HG02642 (cell line): ENCODE measurements around the gene DMD.
A peak's percentile ranks its signal among the peaks of the same experiment; 100 is the strongest.

Source experiments
- ATAC-seq: cut with Tn5 transposase; IDR thresholded peaks from one replicate; pipeline ENCODE4 v1.9.1; 2021; ENCODE audit warnings: mild to moderate bottlenecking; ENCODE audit not compliant: unreplicated experiment, poor library complexity

DMD gene

DNA sequence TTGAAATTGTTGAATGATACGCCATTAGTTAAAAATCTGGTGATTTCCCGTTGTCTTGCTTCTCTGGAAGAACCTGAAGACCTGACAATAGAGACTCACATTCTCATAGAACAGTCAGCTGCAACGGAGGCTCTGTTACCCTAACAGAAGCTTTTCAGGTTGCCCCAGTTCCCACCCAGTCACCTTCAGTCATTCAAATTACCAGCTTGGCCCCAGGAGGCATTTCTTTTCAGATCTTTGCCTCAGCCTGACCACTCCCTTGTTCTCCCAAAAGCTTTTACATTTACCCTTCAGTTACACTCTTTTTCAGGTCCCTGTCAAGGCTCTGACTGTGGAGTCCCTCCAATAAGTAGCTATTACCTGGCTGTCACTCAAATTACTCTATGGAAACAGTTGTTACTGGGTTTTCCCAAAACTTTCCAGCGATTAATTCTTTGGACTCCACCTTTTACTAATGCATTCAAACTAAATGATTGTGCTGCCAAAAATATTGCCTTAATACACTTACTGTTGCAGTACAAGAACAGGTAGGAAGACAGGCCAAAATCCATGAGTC lies 1977.3 kb downstream of the DMD start:
- ATAC-seq: no peak

DNA sequence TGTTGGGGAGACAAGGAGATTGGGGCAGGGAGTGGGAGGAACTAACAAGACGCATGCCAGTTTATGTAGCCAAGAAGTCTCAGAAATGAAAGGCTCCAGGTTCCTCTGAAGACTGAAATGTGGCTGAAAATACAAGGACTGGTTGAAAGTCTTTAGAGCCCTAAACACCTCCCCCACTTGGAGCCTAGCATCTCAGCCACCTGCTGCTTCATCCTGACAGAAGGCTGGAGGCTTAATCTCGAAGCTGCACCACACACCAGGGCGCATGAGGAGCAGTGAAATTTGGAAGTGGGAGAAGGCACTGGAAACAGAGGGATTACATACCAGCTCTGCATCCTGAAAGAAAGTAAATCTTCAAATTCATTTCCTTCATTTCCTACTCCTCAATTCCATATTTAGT lies 1978.8 kb downstream of the DMD start:
- ATAC-seq: no peak

DNA sequence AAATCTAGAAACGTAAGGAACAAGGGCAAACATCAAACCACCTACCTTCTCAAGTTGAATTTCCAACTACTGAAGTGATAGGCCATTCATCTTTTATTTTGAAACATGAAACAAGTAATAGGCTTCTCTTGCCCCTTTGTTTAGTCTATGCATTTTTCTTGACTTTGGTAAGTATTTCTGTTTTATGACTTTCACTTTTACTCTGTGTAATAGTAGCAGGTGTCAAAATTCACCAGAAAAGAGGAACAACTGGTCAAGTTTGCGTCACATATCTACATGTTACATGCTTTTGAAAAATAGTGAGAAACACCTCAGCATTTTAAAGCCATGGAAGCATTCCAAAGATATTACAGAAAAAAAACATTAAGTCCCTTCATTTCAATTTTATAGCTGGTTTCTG lies 1982.4 kb downstream of the DMD start:
- ATAC-seq: peak; percentile 96

DNA sequence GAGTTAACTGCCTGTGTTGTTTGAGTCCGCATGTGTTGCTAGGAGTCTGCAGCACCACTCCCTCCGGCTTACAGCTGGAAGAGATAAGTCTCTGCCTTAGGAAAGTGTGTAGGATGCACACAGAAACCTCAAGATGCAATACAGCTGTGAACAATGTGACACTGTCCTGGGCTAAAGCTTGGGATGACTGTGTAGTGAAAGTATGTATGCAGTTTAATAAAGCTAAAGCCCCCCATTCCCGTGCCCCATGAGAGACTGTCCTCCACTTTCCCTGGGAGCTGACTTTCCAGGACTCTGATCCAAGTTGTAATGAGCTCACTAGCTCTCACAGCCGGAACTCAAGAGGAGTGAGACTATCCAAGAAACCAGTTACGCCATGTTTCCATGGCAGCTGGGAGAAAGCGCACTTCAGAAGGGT lies 1982.9 kb downstream of the DMD start:
- ATAC-seq: peak; percentile 12

DNA sequence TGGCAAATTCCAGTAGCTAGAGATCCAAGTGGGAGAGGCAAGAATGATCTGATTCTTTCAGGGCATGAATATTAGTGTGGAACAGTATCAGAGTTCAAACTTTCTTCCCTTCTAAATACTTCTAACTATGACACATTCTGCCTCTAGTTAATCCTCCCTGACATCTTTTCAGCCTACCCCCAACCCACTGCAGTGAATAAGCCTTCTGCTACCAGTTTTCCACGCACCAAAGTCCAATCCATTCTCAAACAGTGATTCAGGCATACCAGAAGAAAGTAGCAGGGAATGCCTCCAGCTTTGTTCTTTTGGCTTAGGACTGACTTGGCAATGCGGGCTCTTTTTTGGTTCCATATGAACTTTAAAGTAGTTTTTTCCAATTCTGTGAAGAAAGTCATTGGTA lies 1984.1 kb downstream of the DMD start:
- no peak for ATAC-seq

DNA sequence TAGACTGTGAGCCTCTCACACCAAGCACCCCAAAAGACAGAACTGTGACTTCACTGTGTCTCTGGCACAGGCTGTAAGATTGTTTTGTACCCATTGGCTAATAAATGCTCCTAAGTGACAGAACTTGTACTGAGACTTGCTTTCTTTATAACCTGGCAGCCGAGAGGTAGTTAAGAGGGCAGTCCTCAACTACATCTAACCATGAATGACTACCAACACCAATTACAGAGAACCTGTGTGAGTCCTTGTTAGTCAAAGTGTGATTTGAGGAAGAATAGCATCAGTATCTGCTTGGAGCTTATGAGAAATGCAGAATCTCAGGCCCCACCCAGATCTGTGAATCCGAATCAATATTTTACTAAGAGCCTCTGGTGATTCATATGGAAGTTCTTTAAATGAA lies 1985.5 kb downstream of the DMD start:
- ATAC-seq: no peak

DNA sequence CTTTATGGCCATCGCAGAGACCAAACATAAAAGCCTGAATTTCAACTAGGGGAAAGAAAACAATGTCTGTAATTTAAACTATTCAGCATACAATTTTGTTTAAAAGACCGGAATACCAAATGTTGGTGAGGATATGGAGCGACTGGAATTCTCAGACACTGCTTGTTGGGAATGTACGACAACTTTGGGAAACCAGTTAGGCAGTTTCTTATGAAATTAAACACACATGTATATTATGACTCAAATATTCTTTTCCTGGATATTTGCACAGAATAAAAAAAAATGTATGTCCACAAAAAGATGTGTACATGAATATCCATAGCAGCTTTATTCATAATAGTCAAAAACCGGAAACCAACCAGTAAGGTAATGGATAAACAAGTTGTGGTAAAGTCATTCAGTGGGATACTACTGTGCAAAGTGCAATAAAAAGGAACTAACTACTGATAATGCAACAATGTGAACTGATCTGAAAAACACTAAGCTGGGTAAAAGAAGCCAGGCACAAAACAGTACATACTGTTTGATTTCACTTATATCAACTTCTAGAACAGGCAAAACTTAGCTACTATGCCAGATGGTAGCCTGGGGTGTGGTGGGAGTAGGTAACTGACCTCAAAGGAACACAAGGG lies 1986.9 kb downstream of the DMD start:
- no peak for ATAC-seq

DNA sequence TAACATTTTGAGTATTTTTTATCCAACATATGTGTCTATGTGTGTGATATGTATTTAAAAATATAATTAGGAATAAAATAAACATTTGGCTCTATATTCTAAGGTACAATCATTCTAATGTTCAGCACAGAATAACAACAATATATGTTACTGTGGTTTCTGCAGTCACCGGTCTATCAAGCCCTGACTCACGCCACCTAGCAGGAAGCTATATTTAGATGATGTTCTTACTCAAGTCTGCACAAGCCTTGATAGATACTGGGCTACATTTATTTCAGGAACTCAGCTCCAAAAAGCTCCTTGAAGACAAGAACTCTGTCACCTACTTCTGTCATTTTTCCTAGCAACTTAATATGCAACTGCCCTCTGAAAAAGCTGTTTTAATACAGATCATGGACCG lies 1987.5 kb downstream of the DMD start:
- ATAC-seq: peak; percentile 86

DNA sequence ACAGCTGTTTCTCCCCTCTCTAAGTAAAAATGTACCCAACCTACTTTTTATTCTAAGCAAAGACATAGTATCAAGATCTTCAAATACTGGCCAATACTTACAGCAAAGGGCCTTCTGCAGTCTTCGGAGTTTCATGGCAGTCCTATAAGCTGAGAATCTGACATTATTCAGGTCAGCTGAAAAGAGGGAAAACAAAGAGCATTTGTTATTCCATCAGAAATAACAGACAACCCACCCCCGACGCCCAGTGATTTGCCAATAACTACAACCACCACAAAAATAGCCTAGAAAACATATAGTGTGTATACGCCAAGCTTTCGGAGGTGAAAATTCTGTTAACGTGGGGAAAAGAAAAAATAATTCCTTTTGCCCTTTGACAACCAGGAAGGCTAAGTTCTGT lies 1988.4 kb downstream of the DMD start:
- no peak for ATAC-seq

DNA sequence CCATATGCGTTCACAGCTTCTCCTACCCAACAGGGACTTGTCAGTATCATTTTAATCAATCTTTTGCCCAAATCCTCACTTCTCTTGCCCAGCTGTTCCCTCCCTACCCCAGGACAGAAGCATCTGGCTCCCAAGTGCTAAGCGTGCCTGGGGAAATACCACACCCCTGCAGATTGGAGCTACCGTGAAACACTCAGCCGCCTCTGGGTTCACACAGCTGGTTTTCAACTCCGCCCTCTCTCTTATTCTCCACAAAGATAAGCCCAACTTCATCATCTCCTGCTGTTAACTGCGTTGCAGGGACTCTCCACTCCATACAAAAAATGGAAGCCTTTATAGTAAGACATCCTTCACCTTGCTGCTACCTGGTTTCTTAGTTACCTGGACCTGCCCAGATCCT lies 1992.2 kb downstream of the DMD start:
- ATAC-seq: no peak

DNA sequence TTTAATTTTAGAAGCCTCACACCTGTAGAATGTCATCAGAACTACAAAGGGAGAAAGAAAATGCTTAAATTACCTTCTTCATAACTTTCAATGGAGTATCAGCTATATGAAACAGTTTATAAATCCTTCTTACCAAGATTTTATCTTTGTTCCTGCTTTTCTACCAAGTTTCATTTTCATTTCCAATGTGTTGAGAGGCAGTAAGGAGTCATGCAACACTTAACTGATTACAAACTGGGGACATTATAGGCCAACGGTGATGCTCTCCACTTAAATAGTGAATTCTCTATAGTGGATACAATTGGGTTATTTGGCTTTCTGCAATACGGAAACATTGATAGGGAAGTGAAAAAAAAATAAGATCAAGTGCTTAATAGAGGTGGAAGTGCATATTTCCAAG lies 1994.3 kb downstream of the DMD start:
- ATAC-seq: no peak

DNA sequence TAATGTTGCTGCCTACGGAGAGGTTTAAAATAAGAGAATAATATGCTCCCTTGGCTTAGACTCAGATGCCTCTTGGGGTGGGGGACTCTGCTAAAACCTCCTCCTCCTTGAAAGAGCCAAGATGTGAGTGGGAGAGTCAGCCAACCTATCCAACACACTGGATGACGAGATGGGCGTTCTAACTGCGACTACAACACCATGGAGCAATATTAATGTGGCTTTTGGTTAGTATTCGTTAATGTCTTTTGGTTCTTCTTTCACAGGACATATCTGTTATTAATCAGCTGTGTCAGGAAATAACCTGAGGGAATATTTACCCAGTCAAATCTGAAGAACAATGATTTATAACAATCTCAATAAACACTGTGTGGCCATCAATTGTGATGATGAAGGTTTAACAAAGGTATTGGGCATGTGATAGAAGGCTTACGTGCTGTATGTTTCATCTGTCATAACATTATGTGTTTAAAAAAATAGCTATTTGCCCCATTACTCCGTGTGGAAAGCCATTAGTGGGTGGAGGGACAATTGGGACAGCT lies 1996.0 kb downstream of the DMD start:
- no peak for ATAC-seq

DNA sequence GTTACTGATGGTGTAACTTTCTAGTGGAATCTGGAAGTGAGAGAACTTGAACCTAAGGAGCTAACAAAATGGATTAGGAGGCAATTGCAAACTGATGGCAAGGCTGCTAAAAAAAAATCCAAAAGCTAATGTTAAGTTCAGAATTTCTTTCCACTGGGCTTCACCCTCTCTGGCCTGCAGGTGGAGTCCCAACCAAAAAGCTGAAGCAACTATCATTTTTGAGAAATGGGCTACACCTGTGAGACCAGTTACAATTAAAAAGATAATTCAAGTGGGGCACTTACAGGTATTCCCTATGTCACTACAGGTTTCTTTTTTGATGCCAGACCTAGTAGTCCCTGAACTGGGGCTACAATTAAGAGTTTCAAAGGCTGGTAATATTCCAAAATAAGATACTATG lies 1997.4 kb downstream of the DMD start:
- ATAC-seq: no peak

DNA sequence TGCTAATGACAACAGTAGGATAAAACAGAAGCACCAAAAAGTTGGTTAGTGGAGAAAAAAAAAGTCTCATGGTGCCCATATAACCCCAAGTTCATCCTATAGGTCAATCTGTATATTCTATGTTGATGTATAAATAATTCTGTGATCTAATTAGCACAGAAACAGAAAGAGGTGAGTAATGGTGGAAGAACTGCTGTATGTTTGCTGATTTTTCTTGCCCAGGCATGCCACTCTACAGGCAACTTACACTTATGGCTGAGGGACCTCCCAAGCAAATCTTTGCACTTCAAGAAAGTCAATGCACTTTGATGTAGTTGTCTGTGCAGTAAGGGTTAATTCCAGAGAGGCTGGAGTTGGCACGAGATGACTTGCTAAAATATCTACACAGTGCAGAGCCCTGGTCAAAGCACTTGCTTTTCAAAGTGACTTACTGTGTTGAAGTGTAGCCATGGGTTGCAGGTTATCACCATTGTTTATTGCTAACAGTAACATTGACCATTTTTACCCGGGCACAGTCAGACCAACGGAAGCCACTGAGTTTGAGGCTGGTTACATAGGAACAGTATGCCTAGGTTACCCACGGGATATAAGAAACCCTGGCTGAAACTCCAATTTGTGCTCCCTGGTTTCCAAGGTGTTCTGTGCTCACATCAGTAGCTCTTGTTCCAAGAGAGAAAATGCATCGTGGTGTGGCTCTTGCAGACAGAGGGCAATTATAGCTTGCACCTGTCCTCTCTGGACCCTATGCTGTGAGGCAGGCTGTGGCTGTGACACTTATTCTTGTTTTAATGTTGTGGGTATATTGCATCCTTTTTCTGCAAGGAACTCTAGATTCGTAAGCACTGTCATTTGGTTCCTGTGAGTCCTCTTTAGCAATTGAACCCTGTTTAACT lies 1998.2 kb downstream of the DMD start:
- no peak for ATAC-seq

DNA sequence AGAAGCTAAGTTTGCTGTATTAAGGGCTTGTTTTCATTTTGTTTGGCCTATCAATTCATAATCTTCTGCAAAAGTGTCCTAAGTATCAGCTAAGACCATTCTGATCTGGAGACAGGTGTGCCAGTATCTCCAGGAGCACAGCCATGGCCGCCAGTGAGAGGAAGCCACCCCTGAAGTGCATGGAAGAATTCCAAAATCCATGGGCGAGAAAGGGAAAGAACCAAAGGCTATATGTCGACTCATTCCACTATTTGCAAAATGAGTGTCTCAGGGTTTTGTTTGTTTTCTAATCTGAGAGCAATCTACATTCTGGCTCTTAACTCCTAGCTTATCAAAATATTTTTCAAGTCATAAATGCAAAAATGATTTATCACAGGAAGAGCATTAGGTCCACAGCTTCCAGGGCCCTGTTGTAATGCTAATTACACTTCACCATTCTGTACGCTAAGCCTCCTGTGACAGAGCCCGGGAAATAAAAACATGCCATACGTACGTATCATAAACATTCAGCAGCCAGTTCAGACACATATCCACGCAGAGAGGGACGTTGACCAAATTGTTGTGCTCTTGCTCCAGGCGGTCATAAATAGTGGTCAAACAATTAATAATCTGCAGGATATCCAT lies 2002.2 kb downstream of the DMD start:
- ATAC-seq: no peak

DNA sequence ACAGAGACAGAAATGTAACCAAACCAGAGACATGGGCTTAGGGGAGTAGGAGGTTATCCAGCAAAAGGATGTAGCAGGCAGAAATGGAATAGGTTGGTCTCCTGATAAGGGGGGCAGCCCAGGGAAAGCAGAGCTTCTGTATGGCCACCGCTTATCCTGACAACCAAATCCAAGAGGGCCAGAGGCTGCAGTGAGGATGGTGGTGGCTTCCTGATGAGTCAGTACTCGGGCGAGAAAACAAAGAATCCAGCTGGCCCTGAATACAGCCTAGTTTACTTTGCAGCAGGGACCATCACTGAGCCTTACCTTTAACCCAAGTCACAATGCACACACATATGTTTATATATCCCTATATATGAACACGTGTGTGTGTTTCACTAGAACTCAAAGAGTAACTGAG lies 2009.8 kb downstream of the DMD start:
- ATAC-seq: no peak

DNA sequence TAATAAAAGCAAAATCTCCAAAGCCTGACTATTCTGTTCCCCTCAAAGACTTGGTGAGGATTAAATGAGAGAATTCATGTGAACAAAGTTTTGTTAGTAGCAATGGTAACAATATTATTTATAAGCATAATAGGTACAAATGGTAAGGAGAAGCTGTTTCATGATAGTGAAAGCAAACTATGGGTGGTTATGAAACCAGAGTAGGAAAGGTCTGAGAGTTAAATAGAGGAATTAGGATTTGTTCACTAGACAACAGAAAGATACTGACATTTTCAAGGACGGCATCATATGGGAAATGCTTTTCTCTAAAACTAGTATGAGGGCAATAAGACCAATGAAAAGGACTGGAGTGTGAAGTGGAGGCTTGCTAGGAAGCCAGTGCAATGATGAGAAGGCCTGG lies 2010.9 kb downstream of the DMD start:
- no peak for ATAC-seq

DNA sequence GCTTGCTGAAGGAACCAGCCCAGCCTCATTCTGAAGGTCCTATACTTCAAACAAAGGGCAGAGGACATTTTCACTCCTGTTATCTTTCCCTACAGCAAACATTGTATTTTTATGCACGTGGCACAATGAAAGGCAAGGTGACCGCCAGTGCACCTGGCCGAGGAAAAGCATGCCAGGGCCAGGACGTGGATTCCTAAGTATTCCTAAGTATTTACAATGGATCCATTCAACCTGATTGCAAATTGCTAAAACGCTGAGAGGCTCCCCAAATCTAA lies 2011.6 kb downstream of the DMD start:
- no peak for ATAC-seq

DNA sequence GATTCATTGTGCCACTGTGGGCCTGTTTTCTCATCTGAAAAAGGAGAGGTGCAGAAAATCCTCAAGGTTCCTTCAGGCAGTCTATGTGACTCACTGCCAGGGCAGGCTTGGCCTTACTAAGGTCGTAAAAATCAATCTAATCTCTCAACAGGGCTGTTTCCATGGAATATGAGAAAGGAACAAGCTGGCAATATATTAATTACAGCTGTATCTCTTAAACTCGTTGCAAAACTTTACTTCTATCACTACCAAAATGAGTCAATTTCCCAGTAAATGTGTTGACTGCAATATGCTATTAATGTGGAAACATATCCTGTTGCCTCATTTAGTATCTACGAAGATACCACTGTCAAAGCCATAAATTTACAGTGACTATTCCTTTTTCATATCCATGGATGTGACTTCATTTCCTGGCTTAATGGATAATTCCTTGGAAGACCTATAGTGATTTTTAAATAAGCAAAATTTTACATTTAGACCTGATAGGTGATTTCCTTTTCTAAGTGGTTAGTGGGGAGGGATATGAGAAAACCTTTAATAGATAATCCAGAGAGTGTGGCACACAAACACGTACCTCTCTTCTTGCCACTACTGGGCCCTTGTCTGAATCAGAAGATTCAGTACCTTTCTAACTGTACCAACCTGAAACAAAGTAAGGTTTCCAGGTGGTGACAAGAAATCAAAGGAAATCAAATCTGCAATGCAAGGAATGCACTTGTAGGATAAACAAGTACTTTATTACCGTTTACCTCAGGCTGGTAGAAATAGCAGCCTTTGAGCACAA lies 2012.1 kb downstream of the DMD start:
- ATAC-seq: no peak

DNA sequence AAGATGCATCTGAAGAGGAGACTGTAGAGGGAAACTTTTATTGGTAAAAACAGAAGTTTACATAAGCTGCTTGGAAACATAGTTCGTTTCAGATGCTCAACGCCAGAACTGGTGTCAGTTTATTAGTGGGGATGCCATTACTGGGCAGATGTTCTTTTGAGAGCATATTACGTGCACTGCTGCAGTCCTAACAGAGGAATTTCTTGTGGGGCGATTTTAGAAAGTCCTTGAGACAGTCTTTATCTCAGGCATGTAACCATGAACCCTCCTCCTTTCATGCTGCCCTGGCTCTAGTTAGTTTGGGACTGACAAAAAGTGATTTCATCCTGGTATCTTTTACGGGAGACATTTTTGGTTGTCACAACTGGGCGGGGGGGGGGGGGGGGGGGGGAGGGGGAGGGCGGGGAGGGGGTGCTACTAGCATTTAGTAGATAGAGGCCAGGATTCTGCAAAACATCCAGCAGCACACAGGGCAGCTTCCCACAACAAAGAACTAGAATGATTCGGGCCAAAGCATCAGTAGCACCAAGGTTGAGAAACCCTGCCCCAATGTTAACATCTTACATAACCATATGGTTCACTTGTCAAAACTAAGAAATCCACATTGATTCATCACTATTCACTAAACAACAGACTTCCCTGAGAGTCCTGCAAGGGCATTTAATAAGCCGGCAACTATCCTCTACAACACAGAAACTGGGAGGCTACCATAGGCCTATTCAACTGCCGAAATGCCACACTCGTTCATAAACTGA lies 2021.0 kb downstream of the DMD start:
- ATAC-seq: no peak
